Mesenchymal stem cell (in vitro differentiated cells and primary cell): ENCODE data around the gene SRSF3. TPM values are rescaled to one million over a fixed set of nuclear protein-coding genes. Genes with fewer than 3 reads are reported as not detected.

Source experiments
- DNase-seq: peaks from one replicate; pipeline ENCODE4 v3.0.0-alpha.2; 2013
- H2AFZ ChIP-seq: one replicate; pipeline ENCODE4 v1.6.1; 2013; ENCODE audit warnings: low read depth, mild to moderate bottlenecking, control low read depth, inconsistent platforms, low read length, moderate library complexity
- H2AK5ac ChIP-seq: 2 replicates; pipeline ENCODE4 v1.6.1; 2013; ENCODE audit warnings: low read length, moderate library complexity, mild to moderate bottlenecking, inconsistent platforms; ENCODE audit not compliant: severe bottlenecking
- H2BK120ac ChIP-seq: one replicate; pipeline ENCODE4 v1.6.1; 2013; ENCODE audit warnings: low read depth, mild to moderate bottlenecking, inconsistent platforms, low read length, moderate library complexity
- H2BK12ac ChIP-seq, 2 experiments: one replicate each; pipeline ENCODE4 v1.6.1; 2013; ENCODE audit warnings: inconsistent platforms in 2 of 2, low read length in 2 of 2, mild to moderate bottlenecking in 2 of 2, moderate library complexity in 2 of 2, control low read depth in 1 of 2
- H2BK15ac ChIP-seq: one replicate; pipeline ENCODE4 v1.6.1; 2013; ENCODE audit warnings: mild to moderate bottlenecking, low read depth, inconsistent platforms; ENCODE audit not compliant: poor library complexity, severe bottlenecking
- H2BK5ac ChIP-seq: 2 replicates; pipeline ENCODE4 v1.6.1; 2013; ENCODE audit warnings: low read depth, mild to moderate bottlenecking, low read length, control low read depth, inconsistent platforms; ENCODE audit not compliant: poor library complexity, severe bottlenecking
- H3K14ac ChIP-seq, 2 experiments: one replicate each; pipeline ENCODE4 v1.6.1; 2013; ENCODE audit warnings: inconsistent platforms in 2 of 2, low read length in 2 of 2, control low read depth in 1 of 2, mild to moderate bottlenecking in 1 of 2, moderate library complexity in 1 of 2
- H3K18ac ChIP-seq, 2 experiments: one replicate each; pipeline ENCODE4 v1.6.1; 2013; ENCODE audit warnings: inconsistent platforms in 2 of 2, low read length in 2 of 2, control low read depth in 1 of 2, low read depth in 1 of 2, mild to moderate bottlenecking in 1 of 2
- H3K23ac ChIP-seq, 2 experiments: one replicate each; pipeline ENCODE4 v1.6.1; 2013; ENCODE audit warnings: inconsistent platforms in 2 of 2, low read length in 2 of 2, mild to moderate bottlenecking in 2 of 2, moderate library complexity in 2 of 2, control low read depth in 1 of 2
- H3K27ac ChIP-seq: 2 replicates; pipeline ENCODE4 v1.5.1; 2013; ENCODE audit warnings: mild to moderate bottlenecking, moderate library complexity, low read length, control low read depth, inconsistent platforms; ENCODE audit not compliant: poor library complexity, severe bottlenecking
- H3K27me3 ChIP-seq, 2 experiments: 2 replicates each; pipeline versions ENCODE4 v1.6.1 to v1.7.0; 2013; ENCODE audit warnings: low read length in 2 of 2, mild to moderate bottlenecking in 2 of 2, moderate library complexity in 2 of 2, control low read depth in 1 of 2, inconsistent platforms in 1 of 2; ENCODE audit not compliant: control insufficient read depth in 1 of 2, insufficient read depth in 1 of 2
- H3K36me3 ChIP-seq, 2 experiments: 2 replicates each; pipeline versions ENCODE4 v1.6.1 to v1.7.0; 2013; ENCODE audit warnings: low read length in 2 of 2, control low read depth in 1 of 2, inconsistent platforms in 1 of 2, low read depth in 1 of 2, mild to moderate bottlenecking in 1 of 2; ENCODE audit not compliant: insufficient read depth in 2 of 2, control insufficient read depth in 1 of 2
- H3K4ac ChIP-seq, 2 experiments: one replicate each; pipeline ENCODE4 v1.6.1; 2013; ENCODE audit warnings: inconsistent platforms in 2 of 2, low read length in 2 of 2, mild to moderate bottlenecking in 2 of 2, moderate library complexity in 2 of 2, control low read depth in 1 of 2, low read depth in 1 of 2
- H3K4me1 ChIP-seq: 2 replicates; pipeline ENCODE4 v1.6.1; 2013; ENCODE audit warnings: low read depth, low read length, control low read depth; ENCODE audit not compliant: control insufficient read depth, insufficient read depth
- H3K4me2 ChIP-seq: 2 replicates; pipeline ENCODE4 v1.6.1; 2013; ENCODE audit warnings: low read length, mild to moderate bottlenecking, inconsistent platforms; ENCODE audit not compliant: poor library complexity, severe bottlenecking
- H3K4me3 ChIP-seq, 2 experiments: 2 replicates each; pipeline versions ENCODE4 v1.5.1 to v1.7.0; 2013; ENCODE audit warnings: low read length in 2 of 2, mild to moderate bottlenecking in 2 of 2, control low read depth in 1 of 2, low read depth in 1 of 2; ENCODE audit not compliant: insufficient read depth in 1 of 2
- H3K79me1 ChIP-seq: replicated peaks from 2 replicates; pipeline ENCODE4 v1.6.1; 2013; ENCODE audit warnings: mild to moderate bottlenecking, control low read depth, low read length, inconsistent platforms; ENCODE audit not compliant: poor library complexity, severe bottlenecking
- H3K9ac ChIP-seq: 2 replicates; pipeline ENCODE4 v1.7.0; 2013; ENCODE audit warnings: mild to moderate bottlenecking, low read length, moderate library complexity
- H3K9me3 ChIP-seq: 2 replicates; pipeline ENCODE4 v1.7.0; 2013; ENCODE audit warnings: mild to moderate bottlenecking, low read length; ENCODE audit not compliant: control insufficient read depth
- H4K8ac ChIP-seq: one replicate; pipeline ENCODE4 v1.6.1; 2013; ENCODE audit warnings: inconsistent platforms, mild to moderate bottlenecking, low read length, moderate library complexity
- H4K91ac ChIP-seq: one replicate; pipeline ENCODE4 v1.6.1; 2013; ENCODE audit warnings: mild to moderate bottlenecking, low read length, inconsistent platforms
- WGBS: methylation state at CpG from one replicate; pipeline ENCODE4 v1.1.7; 2013; ENCODE audit warnings: mixed read lengths; 5-methylcytosine and 5-hydroxymethylcytosine counted together
- polyA plus RNA-seq, 2 experiments: library from polyadenylated mRNA; stranded (reverse); fragments of 200-250 nt; gene quantifications; one replicate each; pipeline ENCODE4 v1.2.3, GENCODE V29; 2013

The SRSF3 gene
- polyA plus RNA-seq (2013, experiment 1 of 2): 146 TPM
- 152 TPM for polyA plus RNA-seq (2013, experiment 2 of 2)

- H3K4me1 ChIP-seq: peaks cover 5% of the 10 kb centered on the region
- no peaks in the 10 kb centered on the region for H3K9me3 ChIP-seq
- H3K18ac ChIP-seq: peak within 1 kb of the TSS; percentile 82 to 94
- peak within 1 kb of the TSS; percentile 35 for H2BK120ac ChIP-seq
- peak within 1 kb of the TSS; percentile 91 for H4K8ac ChIP-seq
- H2AK5ac ChIP-seq: peak within 1 kb of the TSS; percentile 93
- peak within 1 kb of the TSS; percentile 63 to 98 for H3K4ac ChIP-seq
- H3K27ac ChIP-seq: peak within 1 kb of the TSS; percentile 99
- peaks cover 15 to 35% of the 10 kb centered on the region in 2 experiments for H3K36me3 ChIP-seq
- H2BK15ac ChIP-seq: peak within 1 kb of the TSS; percentile 92
- peak within 1 kb of the TSS in 1 of 2 experiments; percentile 49 for H2BK12ac ChIP-seq
- peaks cover 3% of the 10 kb centered on the region for H3K79me1 ChIP-seq
- H2BK5ac ChIP-seq: peak within 1 kb of the TSS; percentile 85
- no peak within 1 kb of the TSS for H3K14ac ChIP-seq
- peak within 1 kb of the TSS; percentile 61 to 99 for H3K4me3 ChIP-seq
- peak within 1 kb of the TSS; percentile 99 for H3K9ac ChIP-seq
- peak within 1 kb of the TSS; percentile 70 for H3K4me2 ChIP-seq
- WGBS: under 1% methylated on average over 58 of the region's 58 CpGs
- peak within 1 kb of the TSS; percentile 79 for H4K91ac ChIP-seq
- no peak within 1 kb of the TSS for H3K23ac ChIP-seq
- H2AFZ ChIP-seq: no peak within 1 kb of the TSS
- peak; percentile 98 for DNase-seq
- H3K27me3 ChIP-seq: no peaks in the 10 kb centered on the region
These were observed at the start of gene SRSF3 for GRCh38 chr6:36594029-36594815. Gene SRSF3, plus strand, starts transcription at chr6:36594362. Its CDS starts 2,401 bp downstream, at chr6:36596763.

DNA sequence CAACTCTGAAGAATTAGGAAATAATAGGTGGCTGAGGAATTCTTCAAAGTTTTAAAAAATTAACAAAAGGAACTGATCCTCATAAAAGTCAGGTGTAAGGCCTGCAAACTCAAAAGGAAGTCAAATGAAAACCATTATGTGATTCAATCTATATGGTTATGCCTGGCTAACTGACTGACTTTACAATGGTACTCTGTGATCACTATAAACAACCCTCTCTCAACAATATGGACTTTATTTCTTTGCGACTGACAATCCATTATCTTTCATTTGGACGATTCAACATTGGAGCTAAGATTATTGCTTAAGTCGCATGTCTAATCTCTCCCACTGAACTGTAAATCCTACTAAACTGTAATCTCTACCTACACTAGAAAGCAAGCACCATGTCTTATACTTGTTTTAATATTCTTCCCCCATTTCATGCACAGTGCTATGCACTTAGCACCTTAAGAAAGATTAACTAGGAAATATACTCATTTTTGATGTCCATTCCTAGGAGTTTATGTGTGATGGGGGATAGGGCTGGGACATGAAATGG is 48.3 kb upstream of the SRSF3 start:
- H3K9ac ChIP-seq: peak overlapping the region; percentile 98
- no peak overlapping the region for H3K18ac ChIP-seq
- peak overlapping the region; percentile 86 for H3K4me2 ChIP-seq
- H2BK15ac ChIP-seq: no peak overlapping the region
- H3K4me1 ChIP-seq: peaks cover 10% of the 10 kb centered on the region
- no peak overlapping the region for H3K4ac ChIP-seq
- H3K23ac ChIP-seq: no peak overlapping the region
- H4K8ac ChIP-seq: no peak overlapping the region
- H4K91ac ChIP-seq: no peak overlapping the region
- no peak overlapping the region for H2BK5ac ChIP-seq
- H3K27me3 ChIP-seq: no peaks in the 10 kb centered on the region
- H3K9me3 ChIP-seq: no peaks in the 10 kb centered on the region
- WGBS: 69% methylated on average over 3 of the region's 3 CpGs
- H3K79me1 ChIP-seq: peaks cover 2% of the 10 kb centered on the region
- DNase-seq: no peak
- no peak overlapping the region for H2BK12ac ChIP-seq
- H2BK120ac ChIP-seq: no peak overlapping the region
- peak overlapping the region; percentile 95 for H3K27ac ChIP-seq
- H3K14ac ChIP-seq: no peak overlapping the region
- no peak overlapping the region for H2AFZ ChIP-seq
- peak overlapping the region in 1 of 2 experiments; percentile 100 for H3K4me3 ChIP-seq
- peaks cover 4 to 8% of the 10 kb centered on the region in 2 experiments for H3K36me3 ChIP-seq
- no peak overlapping the region for H2AK5ac ChIP-seq

GRCh38 chr6:36546308-36546919 is 47.7 kb upstream of the SRSF3 start:
- WGBS: under 1% methylated on average over 14 of the region's 15 CpGs
- H3K23ac ChIP-seq: peak overlapping the region in 1 of 2 experiments; percentile 59
- DNase-seq: peak; percentile 66
- H3K4ac ChIP-seq: peak overlapping the region in 1 of 2 experiments; percentile 99
- peak overlapping the region; percentile 60 for H2BK15ac ChIP-seq
- no peak overlapping the region for H2BK12ac ChIP-seq
- H2AFZ ChIP-seq: peak overlapping the region; percentile 98
- peak overlapping the region; percentile 77 for H2BK5ac ChIP-seq
- no peaks in the 10 kb centered on the region for H3K27me3 ChIP-seq
- H3K36me3 ChIP-seq: peaks cover 2 to 3% of the 10 kb centered on the region in 2 experiments
- no peak overlapping the region for H4K91ac ChIP-seq
- H3K9me3 ChIP-seq: no peaks in the 10 kb centered on the region
- H3K9ac ChIP-seq: peak overlapping the region; percentile 98
- peak overlapping the region; percentile 98 to 100 for H3K4me3 ChIP-seq
- peak overlapping the region; percentile 86 for H3K4me2 ChIP-seq
- peaks cover 2% of the 10 kb centered on the region for H3K79me1 ChIP-seq
- peak overlapping the region in 1 of 2 experiments; percentile 98 for H3K18ac ChIP-seq
- H3K4me1 ChIP-seq: peaks cover 10% of the 10 kb centered on the region
- peak overlapping the region in 1 of 2 experiments; percentile 100 for H3K14ac ChIP-seq
- no peak overlapping the region for H2AK5ac ChIP-seq
- H2BK120ac ChIP-seq: no peak overlapping the region
- no peak overlapping the region for H4K8ac ChIP-seq
- peak overlapping the region; percentile 95 for H3K27ac ChIP-seq
